Hepatocyte (in vitro differentiated cells): ENCODE results near the gene BRIP1. TPM values are rescaled to one million over a fixed set of nuclear protein-coding genes. Genes with fewer than 3 reads are reported as not detected.
"Not testable (repeated sequence)": the region's sequence is repeated elsewhere in the genome, so short reads cannot be mapped to it uniquely, and the experiment has no call there.

Experiments used
- DNase-seq: peaks from one replicate; pipeline ENCODE4 v3.0.0-alpha.2; 2016; ENCODE audit warnings: low spot score
- H2AFZ ChIP-seq: fragments of 200-600 bp; sonication (generic); 2 replicates; pipeline ENCODE4 v1.6.0; 2016; ENCODE audit warnings: antibody characterized with exemption, mild to moderate bottlenecking
- H3K27ac ChIP-seq: fragments of 200-600 bp; sonication (generic); 2 replicates; pipeline ENCODE4 v1.5.1; 2016; ENCODE audit warnings: mild to moderate bottlenecking
- H3K27me3 ChIP-seq: fragments of 200-600 bp; sonication (generic); 2 replicates; pipeline ENCODE4 v1.6.1; 2016
- H3K36me3 ChIP-seq: fragments of 200-600 bp; sonication (generic); replicated peaks from 2 replicates; pipeline ENCODE4 v1.5.1; 2016; ENCODE audit warnings: low read depth; ENCODE audit not compliant: insufficient read depth
- H3K4me1 ChIP-seq: fragments of 200-600 bp; sonication (generic); 2 replicates; pipeline ENCODE4 v1.5.1; 2016; ENCODE audit warnings: mild to moderate bottlenecking, moderate library complexity; ENCODE audit not compliant: insufficient read depth
- H3K4me2 ChIP-seq: fragments of 200-600 bp; sonication (generic); 2 replicates; pipeline ENCODE4 v1.6.0; 2016
- H3K4me3 ChIP-seq: fragments of 200-600 bp; sonication (generic); 2 replicates; pipeline ENCODE4 v1.5.1; 2016; ENCODE audit warnings: mild to moderate bottlenecking
- H3K79me2 ChIP-seq: fragments of 200-600 bp; sonication (generic); 2 replicates; pipeline ENCODE4 v1.6.0; 2017; ENCODE audit warnings: mild to moderate bottlenecking
- H3K9me2 ChIP-seq: fragments of 200-600 bp; sonication (generic); replicated peaks from 2 replicates; pipeline ENCODE4 v1.6.0; 2017; ENCODE audit warnings: mild to moderate bottlenecking; ENCODE audit not compliant: insufficient read depth
- H3K9me3 ChIP-seq: fragments of 200-600 bp; sonication (generic); 2 replicates; pipeline ENCODE4 v1.5.1; 2016; ENCODE audit warnings: low read depth, mild to moderate bottlenecking
- H4K20me1 ChIP-seq: fragments of 200-600 bp; sonication (generic); 2 replicates; pipeline ENCODE4 v1.6.0; 2016; ENCODE audit warnings: mild to moderate bottlenecking; ENCODE audit not compliant: insufficient read depth, poor library complexity, severe bottlenecking
- CTCF ChIP-seq: fragments of 200-600 bp; sonication (generic); IDR thresholded peaks from 2 replicates; pipeline ENCODE4 v1.5.1; 2016; ENCODE audit warnings: antibody characterized with exemption, mild to moderate bottlenecking; ENCODE audit not compliant: poor library complexity
- EZH2 ChIP-seq: fragments of 200-600 bp; sonication (generic); IDR thresholded peaks from 2 replicates; pipeline ENCODE4 v1.6.1; 2016; ENCODE audit warnings: antibody characterized with exemption, mild to moderate bottlenecking, borderline replicate concordance
- EZH2phosphoT487 ChIP-seq: fragments of 200-600 bp; sonication (generic); IDR thresholded peaks from one replicate; pipeline ENCODE4 v1.6.1; 2018; ENCODE audit warnings: antibody characterized with exemption, mild to moderate bottlenecking, low read depth, moderate library complexity; ENCODE audit not compliant: unreplicated experiment, severe bottlenecking
- WGBS: methylation state at CpG from one replicate; pipeline ENCODE4 v1.1.6; 2016; ENCODE audit warnings: low lambda C conversion rate; ENCODE audit errors: missing lambda C conversion rate; 5-methylcytosine and 5-hydroxymethylcytosine counted together
- polyA plus RNA-seq: library from polyadenylated mRNA; unstranded; fragments of >200 nt; fragmentation: Nextera tagmentation; extraction: Ambion mirVana; gene quantifications from 2 replicates; pipeline ENCODE4 v1.2.1, GENCODE V29; 2016
- total RNA-seq: library from RNA; depleted of rRNA; stranded (reverse); fragments of >200 nt; gene quantifications from 2 replicates; pipeline ENCODE4 v1.2.3, GENCODE V29; 2014

The BRIP1 gene
- total and polyA plus RNA-seq, 2 experiments from 2014 or later: 0.50 to 4.0 TPM

- Histone ChIP-seq H3K4me1 (no peaks in the 10 kb centered on the region), H3K9me2 (no peaks in the 10 kb centered on the region), H3K27ac (no peak overlapping the region), H2AFZ (no peak overlapping the region), H3K36me3 (no peaks in the 10 kb centered on the region), H3K9me3 (no peaks in the 10 kb centered on the region), H4K20me1 (no peaks in the 10 kb centered on the region), H3K4me3 (no peak overlapping the region), H3K79me2 (no peaks in the 10 kb centered on the region), H3K27me3 (no peaks in the 10 kb centered on the region), H3K4me2 (no peak overlapping the region)
- TF ChIP-seq EZH2: no peak
- TF ChIP-seq CTCF: no peak
- TF ChIP-seq EZH2phosphoT487: no peak
- WGBS: 92% methylated on average over 1 of the region's 1 CpG
- DNase-seq: no peak
Measured at GRCh38 chr17:61684172-61684571, 179.2 kb downstream of the BRIP1 start.

- Histone ChIP-seq H3K4me3 (no peak overlapping the region), H3K4me1 (no peaks in the 10 kb centered on the region), H3K9me3 (no peaks in the 10 kb centered on the region), H2AFZ (no peak overlapping the region), H3K27ac (no peak overlapping the region), H3K4me2 (no peak overlapping the region), H3K9me2 (no peaks in the 10 kb centered on the region), H3K79me2 (no peaks in the 10 kb centered on the region), H4K20me1 (no peaks in the 10 kb centered on the region), H3K36me3 (no peaks in the 10 kb centered on the region), H3K27me3 (no peaks in the 10 kb centered on the region)
- 97% methylated on average over 2 of the region's 2 CpGs for WGBS
- TF ChIP-seq EZH2 (no peak), EZH2phosphoT487 (no peak), CTCF (no peak)
- DNase-seq: no peak
Measured at GRCh38 chr17:61683466-61683865, 179.9 kb downstream of the BRIP1 start.

- Histone ChIP-seq H3K9me3 (no peaks in the 10 kb centered on the region), H3K36me3 (no peaks in the 10 kb centered on the region), H3K4me2 (no peak overlapping the region), H3K4me3 (no peak overlapping the region), H3K9me2 (no peaks in the 10 kb centered on the region), H3K79me2 (no peaks in the 10 kb centered on the region), H3K27ac (no peak overlapping the region), H2AFZ (no peak overlapping the region), H3K4me1 (no peaks in the 10 kb centered on the region), H4K20me1 (no peaks in the 10 kb centered on the region), H3K27me3 (no peaks in the 10 kb centered on the region)
- 96% methylated on average over 10 of the region's 10 CpGs for WGBS
- DNase-seq: no peak
- TF ChIP-seq EZH2phosphoT487: no peak
- no peak for TF ChIP-seq CTCF
- TF ChIP-seq EZH2: no peak
Measured at GRCh38 chr17:61680921-61681320, 182.4 kb downstream of the BRIP1 start.

GRCh38 chr17:61678339-61678738 lies 185.0 kb downstream of the BRIP1 start:
- H3K79me2 ChIP-seq: no peaks in the 10 kb centered on the region
- H3K27me3 ChIP-seq: no peaks in the 10 kb centered on the region
- no peak overlapping the region for H3K4me2 ChIP-seq
- H3K9me3 ChIP-seq: no peaks in the 10 kb centered on the region
- no peaks in the 10 kb centered on the region for H3K36me3 ChIP-seq
- no peak overlapping the region for H2AFZ ChIP-seq
- no peaks in the 10 kb centered on the region for H4K20me1 ChIP-seq
- WGBS: 74% methylated on average over 1 of the region's 1 CpG
- H3K27ac ChIP-seq: no peak overlapping the region
- DNase-seq: no peak
- no peaks in the 10 kb centered on the region for H3K9me2 ChIP-seq
- TF ChIP-seq CTCF: no peak
- TF ChIP-seq EZH2phosphoT487: no peak
- no peak for TF ChIP-seq EZH2
- H3K4me3 ChIP-seq: no peak overlapping the region
- no peaks in the 10 kb centered on the region for H3K4me1 ChIP-seq

GRCh38 chr17:61677150-61677811 lies 186.0 kb downstream of the BRIP1 start:
- not testable (repeated sequence) for H3K9me2 ChIP-seq, H3K4me3 ChIP-seq, H4K20me1 ChIP-seq, H3K9me3 ChIP-seq, H2AFZ ChIP-seq, H3K27me3 ChIP-seq, H3K36me3 ChIP-seq, H3K4me2 ChIP-seq, H3K4me1 ChIP-seq, DNase-seq, H3K79me2 ChIP-seq, H3K27ac ChIP-seq
- 86% methylated on average over 7 of the region's 7 CpGs for WGBS
